ENCODE results near the gene BCL2L13.
A peak's percentile ranks its signal among the peaks of the same experiment; 100 is the strongest.

Gene BCL2L13

GRCh38 chr22:17767233-17768065, 128.9 kb downstream of the BCL2L13 start:
- no peak for DNase-seq

GRCh38 chr22:17769013-17769715, 130.6 kb downstream of the BCL2L13 start:
- no peak for DNase-seq

GRCh38 chr22:17769716-17770082, 131.1 kb downstream of the BCL2L13 start:
- DNase-seq, result no peak

- DNase-seq, result no peak
Measured at GRCh38 chr22:17770180-17771077, 131.9 kb downstream of the BCL2L13 start.

GRCh38 chr22:17772249-17772957, 133.8 kb downstream of the BCL2L13 start:
- no peak for DNase-seq

GRCh38 chr22:17772958-17773605, 134.5 kb downstream of the BCL2L13 start:
- no peak for DNase-seq

- peak; percentile 43 for DNase-seq
Measured at GRCh38 chr22:17773606-17774205, 135.1 kb downstream of the BCL2L13 start.

- no peak for DNase-seq
Measured at GRCh38 chr22:17774206-17774925, 135.8 kb downstream of the BCL2L13 start, which contains the start of gene BID. BID (minus strand) TSS chr22:17774469; CDS start chr22:17750116, 24,353 bp downstream.

GRCh38 chr22:17774926-17775685, 136.5 kb downstream of the BCL2L13 start:
- DNase-seq, result no peak

GRCh38 chr22:17775781-17776465, 137.4 kb downstream of the BCL2L13 start:
- no peak for DNase-seq

GRCh38 chr22:17777005-17777716, 138.6 kb downstream of the BCL2L13 start:
- DNase-seq, result peak; percentile 45

GRCh38 chr22:17777717-17778044, 139.1 kb downstream of the BCL2L13 start:
- DNase-seq, result no peak

- no peak for DNase-seq
Measured at GRCh38 chr22:17778412-17778976, 139.9 kb downstream of the BCL2L13 start.

GRCh38 chr22:17779286-17780115, 140.9 kb downstream of the BCL2L13 start:
- no peak for DNase-seq

GRCh38 chr22:17780116-17780740, 141.7 kb downstream of the BCL2L13 start:
- DNase-seq, result no peak
